AG09309 (cell line): ENCODE data around the gene OR1I1.

Experiments
- DNase-seq: peaks from one replicate; pipeline ENCODE4 v3.0.0-alpha.2; 2010; ENCODE audit warnings: low read depth
- H3K4me3 ChIP-seq: 2 replicates; pipeline ENCODE4 v1.5.1; 2011; ENCODE audit warnings: mild to moderate bottlenecking, low read depth, low read length, moderate library complexity; ENCODE audit not compliant: control insufficient read depth
- TF ChIP-seq, protein P1 (sequence below): IDR thresholded peaks from 2 replicates; pipeline ENCODE4 v1.5.1; 2011; ENCODE audit warnings: mild to moderate bottlenecking, low read depth, low read length, inconsistent platforms; ENCODE audit not compliant: insufficient read depth, control insufficient read depth; ENCODE audit errors: missing control alignments

Gene OR1I1

DNA sequence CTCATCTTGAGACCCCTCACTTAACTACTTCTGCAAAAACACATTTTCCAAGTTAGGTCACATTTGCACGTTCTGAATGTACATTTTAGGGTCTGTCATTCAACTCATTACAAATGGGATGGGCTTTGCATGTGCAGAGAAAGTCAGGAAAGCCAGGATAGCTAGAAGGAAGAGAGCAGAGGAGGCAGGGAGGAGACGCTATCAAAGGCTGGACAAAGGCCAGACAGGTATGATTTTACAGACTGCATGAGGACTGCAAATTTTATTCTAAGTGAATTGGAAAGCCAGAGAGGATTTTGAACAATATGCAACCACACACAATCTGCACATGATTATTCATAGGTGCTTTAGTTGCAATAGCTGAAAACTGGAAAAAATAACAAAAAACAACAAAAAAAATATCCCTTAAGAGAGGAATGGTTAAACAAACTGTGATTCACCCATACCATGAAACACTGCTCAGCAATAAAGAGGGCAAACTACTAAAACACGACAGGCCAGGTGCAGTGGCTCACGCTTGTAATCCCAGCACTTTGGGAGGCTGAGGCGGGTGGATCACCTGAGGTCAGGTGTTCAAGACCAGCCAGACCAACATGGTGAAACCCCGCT, 46.3 kb downstream of the OR1I1 start:
- DNase-seq = no peak
- no peak overlapping the region for H3K4me3 ChIP-seq
- TF ChIP-seq, protein P1, sequence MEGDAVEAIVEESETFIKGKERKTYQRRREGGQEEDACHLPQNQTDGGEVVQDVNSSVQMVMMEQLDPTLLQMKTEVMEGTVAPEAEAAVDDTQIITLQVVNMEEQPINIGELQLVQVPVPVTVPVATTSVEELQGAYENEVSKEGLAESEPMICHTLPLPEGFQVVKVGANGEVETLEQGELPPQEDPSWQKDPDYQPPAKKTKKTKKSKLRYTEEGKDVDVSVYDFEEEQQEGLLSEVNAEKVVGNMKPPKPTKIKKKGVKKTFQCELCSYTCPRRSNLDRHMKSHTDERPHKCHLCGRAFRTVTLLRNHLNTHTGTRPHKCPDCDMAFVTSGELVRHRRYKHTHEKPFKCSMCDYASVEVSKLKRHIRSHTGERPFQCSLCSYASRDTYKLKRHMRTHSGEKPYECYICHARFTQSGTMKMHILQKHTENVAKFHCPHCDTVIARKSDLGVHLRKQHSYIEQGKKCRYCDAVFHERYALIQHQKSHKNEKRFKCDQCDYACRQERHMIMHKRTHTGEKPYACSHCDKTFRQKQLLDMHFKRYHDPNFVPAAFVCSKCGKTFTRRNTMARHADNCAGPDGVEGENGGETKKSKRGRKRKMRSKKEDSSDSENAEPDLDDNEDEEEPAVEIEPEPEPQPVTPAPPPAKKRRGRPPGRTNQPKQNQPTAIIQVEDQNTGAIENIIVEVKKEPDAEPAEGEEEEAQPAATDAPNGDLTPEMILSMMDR = no peak

DNA sequence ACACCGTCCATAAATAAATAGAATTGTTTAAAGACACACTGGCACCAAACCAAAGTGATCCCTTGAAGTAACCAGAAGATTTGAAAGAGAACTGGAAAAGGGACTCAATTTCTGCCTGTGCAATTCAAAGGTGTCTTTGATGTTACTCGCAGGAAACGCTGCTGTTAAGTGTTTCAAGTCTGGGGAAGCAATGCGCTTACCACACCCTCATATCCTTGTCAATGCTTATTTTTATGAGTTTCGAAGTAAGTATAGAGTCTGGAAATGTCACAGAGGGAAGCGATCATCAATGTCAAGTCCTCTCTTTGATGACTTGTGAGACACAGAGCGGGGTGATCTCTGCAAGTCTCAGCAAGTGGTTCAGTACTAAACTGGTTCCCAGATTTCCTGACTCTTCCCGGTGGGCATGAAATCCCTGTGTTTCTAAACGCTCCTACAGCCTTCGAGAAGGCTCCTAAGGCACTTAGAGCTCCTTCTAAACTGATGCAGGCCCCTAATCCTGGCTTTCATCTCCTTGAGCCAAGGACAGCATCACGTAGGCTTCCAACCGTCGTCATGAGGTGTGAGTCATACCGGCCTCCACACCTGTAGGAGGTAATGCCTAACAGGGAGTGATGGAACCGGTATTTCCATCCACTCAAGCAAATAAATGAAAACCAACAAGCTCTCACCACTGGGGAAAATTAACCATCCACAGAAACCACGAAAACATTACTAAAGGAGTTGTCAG, 48.0 kb downstream of the OR1I1 start:
- TF ChIP-seq, protein P1 = no peak
- no peak overlapping the region for H3K4me3 ChIP-seq
- no peak for DNase-seq

DNA sequence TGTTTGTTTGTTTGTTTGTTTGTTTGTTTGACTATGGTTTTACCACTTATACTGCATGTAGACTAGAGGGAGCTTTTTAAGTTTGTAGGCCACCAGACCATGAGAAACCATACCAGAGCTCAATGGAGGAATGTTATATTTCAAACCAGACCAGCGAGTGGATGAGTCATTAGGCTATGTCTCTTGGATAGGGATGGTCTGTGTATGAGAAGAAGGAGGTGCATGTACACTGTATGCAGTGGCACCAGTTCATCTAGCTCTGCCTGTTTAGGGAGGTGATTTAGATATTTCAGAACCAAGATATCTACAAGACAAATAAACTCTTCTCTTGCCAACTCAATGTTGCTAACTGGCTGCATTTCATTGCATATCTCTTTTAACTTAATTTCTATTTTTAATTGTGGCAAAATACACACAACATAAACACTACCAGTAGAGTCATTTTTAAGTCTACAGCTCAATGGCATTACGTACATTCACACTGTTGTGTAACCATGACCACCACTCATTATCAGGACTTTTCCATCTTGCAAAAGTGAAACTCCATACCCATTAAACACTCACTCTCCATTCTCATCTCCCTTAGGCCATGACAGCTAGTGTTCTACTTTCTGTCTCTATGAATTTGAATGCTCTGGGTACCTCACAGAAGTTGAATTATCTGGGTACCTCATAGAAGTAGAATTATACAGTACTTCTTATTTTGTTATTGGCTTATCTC, 54.4 kb downstream of the OR1I1 start:
- DNase-seq = no peak
- no peak overlapping the region for H3K4me3 ChIP-seq
- TF ChIP-seq, protein P1 = no peak

DNA sequence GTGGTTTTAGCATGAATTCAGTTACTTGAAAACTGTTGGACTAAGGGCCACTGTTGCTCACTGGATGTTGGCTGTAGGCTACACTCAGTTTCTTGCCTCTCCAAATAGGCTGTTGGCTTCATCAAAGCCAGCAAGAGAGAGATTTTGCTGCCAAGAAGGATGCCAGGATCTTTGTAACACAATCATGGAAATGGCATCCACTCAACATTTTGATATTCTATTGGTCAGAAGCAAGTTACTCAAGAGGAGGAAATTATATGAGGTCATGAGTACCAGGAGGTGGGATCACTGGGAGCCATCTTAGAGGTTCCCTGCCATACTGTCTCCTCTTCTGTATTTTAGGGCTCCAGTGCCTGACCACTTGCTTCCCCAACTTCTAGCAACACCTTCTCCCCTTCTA, 55.8 kb downstream of the OR1I1 start:
- no peak for DNase-seq
- TF ChIP-seq, protein P1 = no peak

DNA sequence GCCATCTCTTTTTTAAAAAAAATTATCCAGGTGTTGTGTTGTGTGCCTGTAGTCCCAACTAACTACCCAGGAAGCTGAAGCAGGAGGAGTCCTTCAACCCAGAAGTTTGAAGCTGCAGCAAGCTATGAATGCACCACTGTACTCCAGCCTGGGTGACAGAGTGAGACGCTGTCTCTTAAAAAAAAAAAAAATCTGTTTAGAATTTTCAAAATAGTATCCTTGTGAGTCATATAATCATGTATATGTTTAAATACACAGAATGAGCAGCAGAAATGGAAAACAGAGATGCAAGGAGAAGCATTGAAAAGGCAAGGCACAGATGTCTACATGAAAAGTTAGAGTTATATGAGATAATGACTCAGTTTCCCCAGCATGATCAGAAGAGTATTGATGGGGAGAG, 56.4 kb downstream of the OR1I1 start:
- H3K4me3 ChIP-seq = no peak overlapping the region
- DNase-seq = no peak
- TF ChIP-seq, protein P1 = no peak

More for the DNA sequence above, 55.8 kb downstream of the OR1I1 start:
- no peak overlapping the region for H3K4me3 ChIP-seq

DNA sequence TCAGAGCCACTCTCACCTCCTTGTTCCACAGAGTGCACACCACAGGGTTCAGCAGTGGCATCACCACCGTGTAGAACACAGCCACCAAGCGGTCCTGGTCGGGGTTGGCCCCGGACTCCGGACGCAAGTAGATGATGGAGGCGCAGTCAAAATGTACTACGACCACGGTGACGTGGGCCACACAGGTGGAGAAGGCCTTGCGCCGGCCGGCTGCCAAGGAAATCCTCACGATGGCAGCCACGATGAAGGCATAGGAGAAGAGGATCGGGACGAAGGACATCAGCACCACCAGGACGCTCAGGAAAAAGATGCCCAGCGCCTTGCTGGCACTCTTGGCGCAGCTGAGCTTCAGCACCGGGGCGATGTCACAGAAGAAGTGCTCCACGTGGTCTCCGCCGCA, 59.1 kb downstream of the OR1I1 start:
- no peak overlapping the region for H3K4me3 ChIP-seq
- no peak for DNase-seq
- TF ChIP-seq, protein P1 = no peak
